ENCODE data around the gene LAIR1. TPM values are rescaled to one million over a fixed set of nuclear protein-coding genes. Genes with fewer than 3 reads are reported as not detected.
"Not testable (repeated sequence)": the region's sequence is repeated elsewhere in the genome, so short reads cannot be mapped to it uniquely, and the experiment has no call there.

LAIR1 gene
- polyA plus RNA-seq, 5 donors = 5.7 to 11.6 (median 6.7) TPM

- no peak for DNase-seq
These were observed 18.8 kb downstream of the LAIR1 start for GRCh38 chr19:54345938-54346386.

GRCh38 chr19:54343868-54344267, 20.9 kb downstream of the LAIR1 start:
- no peak for DNase-seq

GRCh38 chr19:54341295-54341694, 23.4 kb downstream of the LAIR1 start:
- no peak for DNase-seq

GRCh38 chr19:54339646-54340358, 24.9 kb downstream of the LAIR1 start:
- no peak for DNase-seq

GRCh38 chr19:54338521-54338920, 26.2 kb downstream of the LAIR1 start:
- DNase-seq = no peak

GRCh38 chr19:54337858-54338230, 26.9 kb downstream of the LAIR1 start:
- DNase-seq = no peak

GRCh38 chr19:54336893-54337857, 27.6 kb downstream of the LAIR1 start:
- DNase-seq = no peak

GRCh38 chr19:54335979-54336892, 28.5 kb downstream of the LAIR1 start:
- no peak for DNase-seq

GRCh38 chr19:54335164-54335563, 29.6 kb downstream of the LAIR1 start:
- no peak for DNase-seq

- DNase-seq = no peak
These were observed 31.0 kb downstream of the LAIR1 start for GRCh38 chr19:54333586-54334298.

- DNase-seq = no peak
These were observed 32.6 kb downstream of the LAIR1 start for GRCh38 chr19:54332149-54332548.

GRCh38 chr19:54331626-54332025, 33.1 kb downstream of the LAIR1 start:
- DNase-seq = no peak

GRCh38 chr19:54329476-54330165, 35.1 kb downstream of the LAIR1 start:
- no peak for DNase-seq

GRCh38 chr19:54328781-54329180, 36.0 kb downstream of the LAIR1 start:
- not testable (repeated sequence) for DNase-seq

GRCh38 chr19:54325631-54326030, 39.1 kb downstream of the LAIR1 start:
- no peak for DNase-seq

GRCh38 chr19:54325194-54325621, 39.5 kb downstream of the LAIR1 start:
- peak in 1 of 2 donors; percentile 23 for DNase-seq

- no peak for DNase-seq
These were observed 40.7 kb downstream of the LAIR1 start for GRCh38 chr19:54324071-54324470.

GRCh38 chr19:54322934-54323333, 41.8 kb downstream of the LAIR1 start:
- not testable (repeated sequence) for DNase-seq

- DNase-seq = not testable (repeated sequence)
These were observed 42.4 kb downstream of the LAIR1 start for GRCh38 chr19:54322295-54322694.
